Limb (tissue), 2 donors: ENCODE measurements around the gene SULF2.
A peak's percentile ranks its signal among the peaks of the same experiment; 100 is the strongest.
"Not testable (repeated sequence)": the region's sequence is repeated elsewhere in the genome, so short reads cannot be mapped to it uniquely, and the experiment has no call there.

Source experiments
- DNase-seq, 2 donors: peaks; one replicate each; pipeline ENCODE4 v3.0.0-alpha.2; 2016; ENCODE audit errors: extremely low spot score in 2 of 2

The SULF2 gene

GRCh38 chr20:47785311-47785853 lies at the start of gene SULF2:
TSS of gene SULF2 (minus strand) at chr20:47785481. CDS start at chr20:47757363, 28,118 bp downstream.
- DNase-seq, result peak in 1 of 2 donors; percentile 80

GRCh38 chr20:47831675-47832074 lies 46.4 kb upstream of the SULF2 start:
- not testable (repeated sequence) for DNase-seq

- not testable (repeated sequence) for DNase-seq
Measured at GRCh38 chr20:47826716-47827115, 41.4 kb upstream of the SULF2 start.

- DNase-seq, result not testable (repeated sequence)
Measured at GRCh38 chr20:47826006-47826405, 40.7 kb upstream of the SULF2 start.

GRCh38 chr20:47825011-47825762 lies 39.9 kb upstream of the SULF2 start:
- no peak for DNase-seq

- not testable (repeated sequence) for DNase-seq
Measured at GRCh38 chr20:47823941-47824340, 38.7 kb upstream of the SULF2 start.

- DNase-seq, result no peak
Measured at GRCh38 chr20:47821481-47822100, 36.3 kb upstream of the SULF2 start.

- no peak for DNase-seq
Measured at GRCh38 chr20:47818996-47819609, 33.8 kb upstream of the SULF2 start.

GRCh38 chr20:47818466-47818865 lies 33.2 kb upstream of the SULF2 start:
- no peak for DNase-seq

GRCh38 chr20:47818016-47818415 lies 32.7 kb upstream of the SULF2 start:
- no peak for DNase-seq

GRCh38 chr20:47817573-47817972 lies 32.3 kb upstream of the SULF2 start:
- DNase-seq, result no peak

- DNase-seq, result no peak
Measured at GRCh38 chr20:47816487-47817451, 31.5 kb upstream of the SULF2 start.

- no peak for DNase-seq
Measured at GRCh38 chr20:47815866-47816265, 30.6 kb upstream of the SULF2 start.

GRCh38 chr20:47815416-47815806 lies 30.1 kb upstream of the SULF2 start:
- DNase-seq, result no peak

- DNase-seq, result no peak
Measured at GRCh38 chr20:47814632-47815415, 29.5 kb upstream of the SULF2 start.

GRCh38 chr20:47810721-47811347 lies 25.6 kb upstream of the SULF2 start:
- no peak for DNase-seq

- no peak for DNase-seq
Measured at GRCh38 chr20:47810116-47810677, 24.9 kb upstream of the SULF2 start.

GRCh38 chr20:47809161-47809960 lies 24.1 kb upstream of the SULF2 start:
- DNase-seq, result no peak

GRCh38 chr20:47805951-47806350 lies 20.7 kb upstream of the SULF2 start:
- no peak for DNase-seq
